Fibroblast of lung (primary cell): ENCODE data around the gene PLEKHA5.
"Not testable (repeated sequence)": the region's sequence is repeated elsewhere in the genome, so short reads cannot be mapped to it uniquely, and the experiment has no call there.

Experiments used
- CTCF ChIP-seq, 2 donors: IDR thresholded peaks in 1 of 2; conservative IDR thresholded peaks in 1 of 2; 1 replicate in 1 of 2; 2 replicates in 1 of 2; pipeline ENCODE4 v1.5.1; 2011 to 2012; ENCODE audit warnings: low read length in 2 of 2, control low read depth in 1 of 2, inconsistent platforms in 1 of 2, low read depth in 1 of 2, mild to moderate bottlenecking in 1 of 2
- EZH2 ChIP-seq: IDR thresholded peaks from 2 replicates; pipeline ENCODE4 v1.5.1; 2012; ENCODE audit warnings: low read length, control low read depth, mild to moderate bottlenecking; ENCODE audit errors: missing control alignments

- not testable (repeated sequence) for TF ChIP-seq EZH2; CTCF (conservative IDR thresholded peaks at IDR 0.05 in 1 of 2, IDR thresholded peaks at IDR 0.05 in 1 of 2; ENCODE audit: low read depth in 1 of 2, low read length in 2 of 2)
Measured at GRCh38 chr12:19092482-19092881, 37.1 kb upstream of the PLEKHA5 start.
